NB4 (cell line): ENCODE measurements around the gene JMJD7.

Source experiments
- DNase-seq: peaks from one replicate; pipeline ENCODE4 v3.0.0; 2010; ENCODE audit warnings: low read depth
- H3K4me3 ChIP-seq: one replicate; pipeline ENCODE4 v1.5.1; 2011; ENCODE audit warnings: mild to moderate bottlenecking, low read depth, low read length, moderate library complexity
- MAX ChIP-seq: IDR thresholded peaks from 2 replicates; pipeline ENCODE4 v1.6.1; 2011; ENCODE audit warnings: low read depth, low read length
- MYC ChIP-seq: IDR thresholded peaks from 2 replicates; pipeline ENCODE4 v1.6.1; 2011; ENCODE audit warnings: low read depth, low read length
- POLR2A ChIP-seq: IDR thresholded peaks from 2 replicates; pipeline ENCODE4 v1.6.1; 2011; ENCODE audit warnings: mild to moderate bottlenecking; ENCODE audit not compliant: insufficient read length; ENCODE audit errors: extremely low read depth
- TF ChIP-seq, protein P1 (sequence below): IDR thresholded peaks from one replicate; pipeline ENCODE4 v1.5.1; 2012; ENCODE audit warnings: low read depth, low read length

The JMJD7 gene

GRCh38 chr15:41822471-41822870 lies 5.4 kb upstream of the JMJD7 start:
- H3K4me3 ChIP-seq = no peak overlapping the region
- no peak for DNase-seq

GRCh38 chr15:41822957-41823356 lies 4.9 kb upstream of the JMJD7 start:
- TF ChIP-seq, protein P1, sequence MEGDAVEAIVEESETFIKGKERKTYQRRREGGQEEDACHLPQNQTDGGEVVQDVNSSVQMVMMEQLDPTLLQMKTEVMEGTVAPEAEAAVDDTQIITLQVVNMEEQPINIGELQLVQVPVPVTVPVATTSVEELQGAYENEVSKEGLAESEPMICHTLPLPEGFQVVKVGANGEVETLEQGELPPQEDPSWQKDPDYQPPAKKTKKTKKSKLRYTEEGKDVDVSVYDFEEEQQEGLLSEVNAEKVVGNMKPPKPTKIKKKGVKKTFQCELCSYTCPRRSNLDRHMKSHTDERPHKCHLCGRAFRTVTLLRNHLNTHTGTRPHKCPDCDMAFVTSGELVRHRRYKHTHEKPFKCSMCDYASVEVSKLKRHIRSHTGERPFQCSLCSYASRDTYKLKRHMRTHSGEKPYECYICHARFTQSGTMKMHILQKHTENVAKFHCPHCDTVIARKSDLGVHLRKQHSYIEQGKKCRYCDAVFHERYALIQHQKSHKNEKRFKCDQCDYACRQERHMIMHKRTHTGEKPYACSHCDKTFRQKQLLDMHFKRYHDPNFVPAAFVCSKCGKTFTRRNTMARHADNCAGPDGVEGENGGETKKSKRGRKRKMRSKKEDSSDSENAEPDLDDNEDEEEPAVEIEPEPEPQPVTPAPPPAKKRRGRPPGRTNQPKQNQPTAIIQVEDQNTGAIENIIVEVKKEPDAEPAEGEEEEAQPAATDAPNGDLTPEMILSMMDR = no peak
- no peak for TF ChIP-seq MAX
- TF ChIP-seq POLR2A = no peak
- TF ChIP-seq MYC = no peak
- no peak for DNase-seq
- H3K4me3 ChIP-seq = no peak overlapping the region

More at GRCh38 chr15:41822471-41822870, 5.4 kb upstream of the JMJD7 start:
- TF ChIP-seq MYC (no peak), MAX (no peak), POLR2A (no peak)
- TF ChIP-seq, protein P1 = no peak

DNA sequence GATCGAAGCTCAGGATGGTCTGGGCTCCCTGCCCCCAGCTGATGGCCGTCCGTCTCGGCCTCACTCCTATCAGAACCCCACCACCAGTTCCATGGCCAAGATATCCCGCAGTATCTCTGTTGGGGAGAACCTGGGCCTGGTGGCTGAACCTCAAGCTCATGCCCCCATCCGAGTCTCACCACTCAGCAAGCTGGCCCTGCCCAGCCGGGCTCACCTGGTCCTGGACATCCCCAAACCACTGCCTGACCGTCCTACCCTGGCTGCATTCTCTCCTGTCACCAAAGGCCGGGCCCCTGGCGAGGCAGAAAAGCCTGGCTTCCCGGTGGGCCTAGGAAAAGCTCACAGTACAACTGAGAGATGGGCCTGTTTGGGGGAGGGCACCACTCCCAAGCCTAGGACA lies 4.4 kb upstream of the JMJD7 start:
- no peak overlapping the region for H3K4me3 ChIP-seq
- no peak for TF ChIP-seq MAX
- DNase-seq = no peak

GRCh38 chr15:41824062-41824745 lies 3.7 kb upstream of the JMJD7 start:
- DNase-seq = no peak
- no peak for TF ChIP-seq MYC
- TF ChIP-seq POLR2A = no peak
- TF ChIP-seq, protein P1 = no peak
- H3K4me3 ChIP-seq = no peak overlapping the region

DNA sequence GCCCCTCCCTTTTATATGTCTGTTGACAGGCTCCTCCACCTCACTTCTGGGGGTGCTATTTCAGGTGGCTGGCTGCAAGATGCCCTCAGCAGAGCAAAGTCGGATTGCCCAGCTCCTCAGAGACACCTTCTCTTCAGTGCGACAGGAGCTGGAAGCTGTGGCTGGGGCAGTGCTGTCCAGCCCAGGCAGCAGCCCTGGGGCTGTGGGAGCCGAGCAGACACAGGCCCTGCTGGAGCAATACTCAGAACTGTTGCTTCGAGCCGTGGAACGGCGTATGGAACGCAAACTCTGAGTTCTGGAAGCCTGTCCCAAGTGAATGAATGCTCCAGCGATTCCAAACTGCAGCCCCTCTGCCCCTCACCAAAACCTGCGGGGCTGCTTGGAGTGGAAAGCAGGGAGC lies 2.7 kb upstream of the JMJD7 start:
- H3K4me3 ChIP-seq = no peak overlapping the region
- no peak for DNase-seq
- no peak for TF ChIP-seq POLR2A
- no peak for TF ChIP-seq MAX
- TF ChIP-seq, protein P1 = no peak
- no peak for TF ChIP-seq MYC

DNA sequence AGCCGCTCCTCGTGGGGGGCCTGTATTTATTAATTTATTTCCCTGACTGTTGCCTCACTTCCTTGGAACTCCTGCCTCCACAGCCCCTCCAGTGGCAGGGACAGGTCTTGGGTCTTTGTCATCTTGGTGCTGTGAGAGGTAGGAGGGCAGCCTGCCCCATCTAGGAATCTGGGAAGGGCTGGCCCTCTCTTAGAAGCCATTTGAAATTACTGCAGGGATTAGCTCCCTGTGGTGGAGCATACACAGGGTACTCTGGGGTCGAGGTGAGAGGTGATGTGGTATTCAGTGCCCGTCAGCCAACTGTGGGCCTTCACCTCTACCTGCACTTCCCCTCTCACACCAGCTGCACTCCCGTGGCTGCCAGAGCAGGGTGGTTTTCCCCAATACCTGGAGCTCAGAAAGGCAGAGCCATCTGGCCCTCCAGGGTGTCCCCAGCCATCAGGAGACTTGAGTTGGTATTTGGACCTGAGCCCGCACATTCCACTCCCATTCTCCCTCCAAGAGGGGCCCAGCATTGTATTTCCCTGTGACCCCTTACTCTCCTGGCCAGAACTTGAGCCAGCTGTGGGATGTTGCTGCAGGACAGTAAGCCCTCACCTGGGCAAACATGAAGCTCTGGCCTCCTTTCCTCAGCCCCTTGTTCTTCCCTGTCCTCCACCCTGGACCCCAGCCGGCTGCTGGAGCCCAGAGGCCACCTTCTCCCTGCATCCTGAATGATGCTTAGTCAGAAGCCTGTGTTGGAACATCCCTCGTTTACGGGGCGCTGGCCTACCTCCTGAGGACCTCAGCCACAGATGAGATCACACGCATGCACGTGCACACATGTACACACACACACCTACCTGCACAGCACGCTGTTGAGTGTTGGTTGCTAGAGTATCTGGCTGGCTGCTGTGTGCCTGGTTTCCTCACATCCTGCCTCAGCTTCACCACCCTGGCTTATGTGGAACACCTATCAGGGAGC lies 2.0 kb upstream of the JMJD7 start:
- no peak for DNase-seq
- TF ChIP-seq MAX (no peak), POLR2A (no peak), MYC (no peak)
- TF ChIP-seq, protein P1 = no peak
- no peak overlapping the region for H3K4me3 ChIP-seq
